Measurements from ENCODE around the gene CEP41. TPM values are rescaled to one million over a fixed set of nuclear protein-coding genes. Genes with fewer than 3 reads are reported as not detected.

Gene CEP41
- total RNA-seq, 1 donor, result 9.8 TPM

- H3K4me3 ChIP-seq (ENCODE audit: insufficient read depth, low read length), result no peak overlapping the region
- no peaks in the 10 kb centered on the region for H3K9me3 ChIP-seq (ENCODE audit: low read depth, low read length)
- no peaks in the 10 kb centered on the region for H3K27me3 ChIP-seq (ENCODE audit: insufficient read depth, low read length)
- H3K36me3 ChIP-seq (ENCODE audit: insufficient read depth, low read length), result no peaks in the 10 kb centered on the region
- H3K4me2 ChIP-seq (ENCODE audit: insufficient read depth, low read length), result no peak overlapping the region
- no peaks in the 10 kb centered on the region for H4K20me1 ChIP-seq (ENCODE audit: insufficient read depth, low read length)
- peak; percentile 32 for DNase-seq (ENCODE audit: insufficient read length, low spot score, missing footprints)
- no peaks in the 10 kb centered on the region for H3K79me2 ChIP-seq (ENCODE audit: insufficient read depth, low read length)
- H2AFZ ChIP-seq (ENCODE audit: low read length), result no peak overlapping the region
- peaks cover 22% of the 10 kb centered on the region for H3K4me1 ChIP-seq (ENCODE audit: insufficient read depth, low read length)
- TF ChIP-seq CTCF (IDR thresholded peaks at IDR 0.05; ENCODE audit: extremely low read depth, low read depth, low read length), result no peak
- no peak overlapping the region for H3K27ac ChIP-seq (ENCODE audit: low read depth, low read length)
These were observed 46.9 kb downstream of the CEP41 start for GRCh38 chr7:130393841-130394411.

- Histone ChIP-seq H2AFZ (ENCODE audit: low read length) (no peak overlapping the region), H3K4me3 (ENCODE audit: insufficient read depth, low read length) (no peak overlapping the region), H3K27me3 (ENCODE audit: insufficient read depth, low read length) (no peaks in the 10 kb centered on the region), H3K4me2 (ENCODE audit: insufficient read depth, low read length) (peak overlapping the region; percentile 56), H3K4me1 (ENCODE audit: insufficient read depth, low read length) (peaks cover 22% of the 10 kb centered on the region), H3K79me2 (ENCODE audit: insufficient read depth, low read length) (no peaks in the 10 kb centered on the region), H3K27ac (ENCODE audit: low read depth, low read length) (peak overlapping the region; percentile 73), H3K36me3 (ENCODE audit: insufficient read depth, low read length) (no peaks in the 10 kb centered on the region), H3K9me3 (ENCODE audit: low read depth, low read length) (no peaks in the 10 kb centered on the region), H4K20me1 (ENCODE audit: insufficient read depth, low read length) (no peaks in the 10 kb centered on the region)
- DNase-seq (ENCODE audit: insufficient read length, low spot score, missing footprints), result peak; percentile 78
- TF ChIP-seq CTCF (IDR thresholded peaks at IDR 0.05; ENCODE audit: extremely low read depth, low read depth, low read length), result no peak
These were observed 47.7 kb downstream of the CEP41 start for GRCh38 chr7:130393101-130393561.

GRCh38 chr7:130390486-130390885 lies 50.3 kb downstream of the CEP41 start:
- H3K9me3 ChIP-seq (ENCODE audit: low read depth, low read length), result no peaks in the 10 kb centered on the region
- H3K27ac ChIP-seq (ENCODE audit: low read depth, low read length), result no peak overlapping the region
- no peaks in the 10 kb centered on the region for H3K79me2 ChIP-seq (ENCODE audit: insufficient read depth, low read length)
- H3K36me3 ChIP-seq (ENCODE audit: insufficient read depth, low read length), result no peaks in the 10 kb centered on the region
- H3K27me3 ChIP-seq (ENCODE audit: insufficient read depth, low read length), result no peaks in the 10 kb centered on the region
- no peak overlapping the region for H3K4me3 ChIP-seq (ENCODE audit: insufficient read depth, low read length)
- no peak for TF ChIP-seq CTCF (IDR thresholded peaks at IDR 0.05; ENCODE audit: extremely low read depth, low read depth, low read length)
- H4K20me1 ChIP-seq (ENCODE audit: insufficient read depth, low read length), result no peaks in the 10 kb centered on the region
- H3K4me2 ChIP-seq (ENCODE audit: insufficient read depth, low read length), result no peak overlapping the region
- no peak overlapping the region for H2AFZ ChIP-seq (ENCODE audit: low read length)
- DNase-seq (ENCODE audit: insufficient read length, low spot score, missing footprints), result no peak
- H3K4me1 ChIP-seq (ENCODE audit: insufficient read depth, low read length), result peaks cover 31% of the 10 kb centered on the region

- Histone ChIP-seq H3K27me3 (ENCODE audit: insufficient read depth, low read length) (no peaks in the 10 kb centered on the region), H3K79me2 (ENCODE audit: insufficient read depth, low read length) (no peaks in the 10 kb centered on the region), H3K27ac (ENCODE audit: low read depth, low read length) (no peak overlapping the region), H3K36me3 (ENCODE audit: insufficient read depth, low read length) (no peaks in the 10 kb centered on the region), H4K20me1 (ENCODE audit: insufficient read depth, low read length) (no peaks in the 10 kb centered on the region), H3K9me3 (ENCODE audit: low read depth, low read length) (no peaks in the 10 kb centered on the region), H3K4me1 (ENCODE audit: insufficient read depth, low read length) (peaks cover 30% of the 10 kb centered on the region), H3K4me3 (ENCODE audit: insufficient read depth, low read length) (no peak overlapping the region), H3K4me2 (ENCODE audit: insufficient read depth, low read length) (no peak overlapping the region), H2AFZ (ENCODE audit: low read length) (no peak overlapping the region)
- no peak for TF ChIP-seq CTCF (IDR thresholded peaks at IDR 0.05; ENCODE audit: extremely low read depth, low read depth, low read length)
- DNase-seq (ENCODE audit: insufficient read length, low spot score, missing footprints), result no peak
These were observed 52.1 kb downstream of the CEP41 start for GRCh38 chr7:130388671-130389070.
